Endometrium (tissue), 2 donors: ENCODE data around the gene ANKRD40.

Source experiments
- FAIRE-seq: peaks from 2 replicates; lab custom pipeline; 2012; peaks lifted over from hg19 to GRCh38; lab: Jason Lieb, UNC
- donor health status: control.
- donor health status: control.

The ANKRD40 gene

DNA sequence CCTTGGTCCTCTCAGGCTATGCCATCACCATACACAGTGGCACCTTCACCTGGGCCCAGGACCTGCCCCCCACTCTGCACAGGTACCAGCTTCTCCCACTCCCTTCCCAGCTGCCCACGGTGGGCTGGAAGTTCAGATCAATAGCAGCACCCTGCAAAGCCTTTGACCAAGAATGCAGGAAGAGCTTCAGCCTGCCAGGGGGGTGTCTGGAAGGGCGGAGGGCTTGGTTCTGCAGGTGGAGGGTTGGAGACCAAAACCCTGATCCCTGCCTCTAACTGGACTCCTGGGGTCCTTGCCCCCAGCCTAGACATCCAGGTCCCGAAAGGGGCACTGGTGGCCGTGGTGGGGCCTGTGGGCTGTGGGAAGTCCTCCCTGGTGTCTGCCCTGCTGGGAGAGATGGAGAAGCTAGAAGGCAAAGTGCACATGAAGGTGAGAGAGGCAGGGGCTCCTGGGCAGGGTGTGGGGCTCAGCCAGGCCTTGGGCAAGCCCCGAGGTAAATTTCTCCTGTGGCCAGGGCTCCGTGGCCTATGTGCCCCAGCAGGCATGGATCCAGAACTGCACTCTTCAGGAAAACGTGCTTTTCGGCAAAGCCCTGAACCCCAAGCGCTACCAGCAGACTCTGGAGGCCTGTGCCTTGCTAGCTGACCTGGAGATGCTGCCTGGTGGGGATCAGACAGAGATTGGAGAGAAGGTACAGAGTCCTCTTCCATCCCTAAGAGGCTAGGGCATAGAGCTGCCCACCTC, 38.7 kb downstream of the ANKRD40 start:
- FAIRE-seq, result no peak

DNA sequence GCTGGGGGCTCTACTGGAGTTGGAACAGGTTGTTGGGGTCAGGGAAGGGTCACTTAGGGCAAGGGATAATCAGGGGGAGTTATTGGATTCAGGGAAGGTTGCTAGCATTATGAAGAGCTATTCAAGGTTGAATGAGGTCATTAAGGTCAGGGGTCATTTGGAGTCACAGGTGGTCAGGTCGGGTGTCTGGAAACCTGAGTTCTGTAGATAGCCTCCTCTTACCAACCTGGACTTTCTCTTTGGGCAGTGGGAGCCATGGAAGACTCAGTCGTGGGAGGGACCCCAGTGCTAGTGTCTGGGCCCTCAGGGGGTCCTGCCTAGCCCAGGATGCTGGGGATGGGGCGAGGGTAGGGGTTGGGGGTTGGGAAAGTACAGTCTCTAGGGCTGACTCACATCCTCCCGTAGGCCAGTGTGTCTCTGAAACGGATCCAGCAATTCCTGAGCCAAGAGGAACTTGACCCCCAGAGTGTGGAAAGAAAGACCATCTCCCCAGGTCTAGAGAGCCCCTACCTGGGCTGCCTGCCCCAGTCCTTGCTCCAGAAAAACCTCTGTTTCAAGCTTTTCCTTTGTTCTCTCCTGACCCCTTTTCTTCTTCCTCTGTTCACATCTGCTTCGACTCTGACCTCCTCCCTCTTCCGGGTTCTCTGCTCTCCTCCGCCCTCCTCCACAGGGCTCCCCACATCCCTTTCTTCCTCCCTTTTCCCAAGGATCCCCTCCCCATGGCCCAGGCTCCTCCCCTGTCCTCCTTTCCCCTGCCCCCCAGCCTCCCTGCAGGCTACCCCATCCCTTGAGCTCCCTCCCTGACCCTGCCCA, 39.5 kb downstream of the ANKRD40 start:
- no peak for FAIRE-seq

DNA sequence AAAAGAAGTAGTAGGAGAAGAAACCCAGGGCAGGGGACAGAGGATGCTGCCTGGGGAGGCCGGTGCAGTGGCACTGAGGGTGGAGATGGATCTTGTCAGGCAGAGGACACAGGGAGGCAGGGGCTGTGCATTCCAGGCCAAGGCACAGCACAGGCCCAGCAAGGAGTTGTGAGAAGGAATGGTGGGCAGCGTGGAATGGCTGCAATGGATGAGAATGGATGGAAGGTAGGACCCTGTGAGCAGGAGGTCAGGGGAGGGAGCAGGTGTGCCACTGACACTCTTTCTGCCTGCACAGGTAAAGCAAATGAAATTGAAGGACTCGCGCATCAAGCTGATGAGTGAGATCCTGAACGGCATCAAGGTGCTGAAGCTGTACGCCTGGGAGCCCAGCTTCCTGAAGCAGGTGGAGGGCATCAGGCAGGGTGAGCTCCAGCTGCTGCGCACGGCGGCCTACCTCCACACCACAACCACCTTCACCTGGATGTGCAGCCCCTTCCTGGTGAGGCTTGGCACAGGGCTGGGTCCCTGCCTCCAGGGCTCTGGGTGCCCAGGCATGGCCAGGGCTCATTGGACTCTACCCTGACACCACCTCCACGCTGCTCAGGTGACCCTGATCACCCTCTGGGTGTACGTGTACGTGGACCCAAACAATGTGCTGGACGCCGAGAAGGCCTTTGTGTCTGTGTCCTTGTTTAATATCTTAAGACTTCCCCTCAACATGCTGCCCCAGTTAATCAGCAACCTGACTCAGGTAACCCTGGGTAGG, 40.3 kb downstream of the ANKRD40 start:
- no peak for FAIRE-seq

DNA sequence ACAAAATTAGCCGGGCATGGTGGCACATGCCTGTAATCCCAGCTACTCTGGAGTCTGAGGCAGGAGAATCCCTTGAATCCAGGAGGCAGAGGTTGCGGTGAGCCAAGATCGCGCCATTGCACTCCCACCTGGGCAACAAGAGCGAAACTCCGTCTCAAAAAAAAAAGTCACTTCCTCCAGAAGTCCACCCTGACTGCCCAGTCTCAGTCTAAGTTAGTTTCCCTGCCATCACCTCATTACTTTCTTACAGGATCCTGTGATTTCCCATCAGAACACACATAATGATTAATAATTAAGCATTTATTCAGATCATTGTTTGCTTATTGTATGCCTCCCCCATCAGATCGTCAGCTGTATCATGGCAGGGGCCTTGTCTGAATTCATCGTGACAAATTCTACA, 41.4 kb downstream of the ANKRD40 start:
- FAIRE-seq, result no peak

DNA sequence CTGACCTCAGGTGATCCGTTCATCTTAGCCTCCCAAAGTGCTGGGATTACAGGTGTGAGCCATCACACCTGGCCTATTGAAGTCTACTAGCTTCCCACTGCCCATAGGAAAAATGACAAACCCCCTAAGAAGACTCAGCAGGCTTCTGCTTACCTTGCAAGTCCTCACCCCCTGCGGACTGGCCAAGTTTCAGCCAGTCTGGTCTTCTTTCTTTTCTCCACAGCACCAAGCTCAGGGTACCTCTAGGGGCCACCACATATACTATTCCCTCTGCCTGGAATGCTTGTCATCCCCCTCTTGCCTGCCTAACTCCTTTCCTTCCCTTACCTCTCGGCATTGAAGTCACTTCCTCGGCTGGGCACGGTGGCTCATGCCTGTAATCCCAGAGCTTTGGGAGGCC, 41.9 kb downstream of the ANKRD40 start:
- no peak for FAIRE-seq

DNA sequence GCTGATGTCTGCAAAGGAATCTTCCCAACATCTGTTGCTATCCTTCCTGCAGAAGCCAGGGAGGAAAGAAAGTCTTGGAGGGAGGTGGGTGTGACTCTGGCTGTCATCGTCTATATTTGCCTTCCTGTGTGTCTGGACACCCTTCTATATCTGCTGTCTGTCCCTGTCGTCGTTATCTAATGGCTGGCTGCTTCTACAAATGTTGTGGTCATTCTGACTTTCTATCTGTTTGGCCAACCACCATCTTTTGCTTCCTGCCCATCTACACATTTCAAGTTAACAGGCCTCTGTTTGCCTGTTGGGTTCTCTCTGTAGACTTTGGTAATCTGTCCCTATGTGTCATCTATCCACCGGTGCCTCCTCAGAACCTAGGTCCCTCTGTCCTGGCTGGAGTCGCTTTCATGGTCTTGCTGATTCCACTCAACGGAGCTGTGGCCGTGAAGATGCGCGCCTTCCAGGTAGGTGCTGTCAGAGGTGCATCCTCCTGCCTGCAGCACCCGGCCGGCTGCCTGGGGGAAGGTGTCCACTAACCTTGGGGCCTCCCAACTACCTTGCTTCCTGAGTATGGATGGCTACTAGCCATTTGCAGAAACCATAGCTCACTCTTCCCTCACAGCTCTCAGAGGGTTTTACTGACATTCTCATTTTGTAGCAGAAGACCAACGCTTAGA, 42.8 kb downstream of the ANKRD40 start:
- FAIRE-seq, result no peak

DNA sequence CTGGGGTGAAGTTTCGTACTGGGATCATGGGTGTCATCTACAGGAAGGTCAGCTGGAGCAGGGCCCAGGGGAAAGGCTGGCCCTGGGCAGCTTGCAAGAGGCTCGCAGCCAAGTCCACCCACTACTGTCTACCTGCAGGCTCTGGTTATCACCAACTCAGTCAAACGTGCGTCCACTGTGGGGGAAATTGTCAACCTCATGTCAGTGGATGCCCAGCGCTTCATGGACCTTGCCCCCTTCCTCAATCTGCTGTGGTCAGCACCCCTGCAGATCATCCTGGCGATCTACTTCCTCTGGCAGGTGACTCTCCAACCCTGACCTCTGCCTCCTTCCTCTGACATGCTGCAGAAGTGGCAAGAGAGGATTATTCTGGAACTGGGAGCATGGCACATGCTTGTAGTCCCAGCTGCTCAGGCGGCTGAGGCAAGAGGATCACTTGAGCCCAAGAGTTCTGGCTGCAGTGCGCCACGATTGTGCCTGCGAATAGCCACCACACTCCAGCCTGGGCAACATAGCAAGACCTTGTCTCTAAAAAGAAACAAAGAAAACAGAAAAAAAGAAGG, 43.8 kb downstream of the ANKRD40 start:
- FAIRE-seq, result no peak

DNA sequence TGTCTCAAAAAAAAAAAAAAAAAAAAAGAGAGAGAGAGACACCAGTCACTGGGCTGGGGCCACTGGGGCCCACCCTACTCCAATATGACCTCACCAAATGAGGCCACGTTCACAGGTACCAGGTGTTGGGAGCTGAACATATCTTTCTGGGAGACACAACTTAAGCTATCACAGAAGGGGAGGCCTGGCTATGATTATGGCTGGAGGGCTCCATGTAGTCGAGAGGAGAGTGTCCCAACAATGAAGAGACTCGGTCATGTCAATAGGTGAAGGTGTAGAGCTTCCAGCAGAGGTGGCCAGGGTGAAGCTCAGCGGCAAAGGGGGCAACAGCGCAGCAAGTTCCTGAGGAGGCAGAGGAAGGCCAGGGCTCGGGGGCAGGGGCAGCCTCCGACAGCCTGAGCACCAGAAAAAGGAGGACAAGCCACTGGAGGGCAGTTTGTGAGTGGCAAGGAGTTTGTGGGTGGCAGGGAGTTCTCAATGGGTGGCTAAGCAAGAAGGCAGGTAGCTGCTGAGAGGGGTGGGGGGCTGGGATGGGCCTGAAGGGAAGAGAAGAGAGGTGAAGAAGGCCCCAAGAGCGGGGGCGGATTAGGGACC, 45.0 kb downstream of the ANKRD40 start:
- no peak for FAIRE-seq

DNA sequence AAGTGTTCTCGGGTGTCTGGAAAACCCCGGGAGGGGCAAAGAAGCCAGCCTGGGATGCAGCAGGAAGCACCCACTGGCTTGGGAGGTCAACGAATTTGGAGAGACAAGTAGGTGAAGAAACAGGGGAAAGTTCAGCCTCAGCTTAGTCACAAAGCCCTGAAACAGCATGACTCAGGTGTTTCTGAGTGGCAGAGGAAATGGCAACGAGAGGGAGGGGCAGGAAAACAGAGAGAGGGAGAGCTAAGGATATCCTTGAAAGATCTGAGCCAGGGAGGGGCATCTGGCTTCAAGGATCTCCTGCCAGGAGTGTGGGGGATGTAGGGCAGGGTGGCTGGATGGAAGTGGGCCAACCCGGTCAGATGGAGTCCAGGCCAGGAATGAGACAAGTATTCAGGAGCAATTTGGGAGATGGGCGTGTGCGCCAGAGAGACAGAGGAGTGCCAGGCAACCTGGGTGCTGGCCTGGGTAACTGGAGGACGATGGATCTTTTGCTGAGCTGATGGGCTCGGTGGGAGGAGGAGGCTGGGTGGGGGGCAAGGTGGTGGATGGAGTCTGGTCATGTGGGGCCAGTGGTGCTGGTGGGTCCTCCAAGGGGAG, 45.8 kb downstream of the ANKRD40 start:
- FAIRE-seq, result no peak

DNA sequence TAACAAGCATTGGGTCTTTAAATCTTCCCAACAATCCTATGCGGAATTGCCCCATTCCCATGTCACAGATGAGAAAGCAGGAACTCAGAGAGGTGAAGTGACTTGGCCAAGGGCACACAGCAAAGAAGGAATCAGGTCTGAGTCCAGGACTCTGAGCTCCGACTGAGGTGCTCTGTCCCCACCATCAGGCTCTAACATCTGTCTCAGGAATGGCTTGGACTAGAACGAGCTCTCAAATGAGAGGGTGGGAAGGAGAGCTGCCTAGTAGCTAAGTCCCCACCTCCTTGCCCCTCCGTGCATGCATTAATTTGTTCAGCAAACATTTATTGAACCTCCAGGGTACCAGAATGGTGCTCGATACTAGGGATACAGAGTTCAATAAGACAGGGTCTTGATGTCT, 46.4 kb downstream of the ANKRD40 start:
- no peak for FAIRE-seq

DNA sequence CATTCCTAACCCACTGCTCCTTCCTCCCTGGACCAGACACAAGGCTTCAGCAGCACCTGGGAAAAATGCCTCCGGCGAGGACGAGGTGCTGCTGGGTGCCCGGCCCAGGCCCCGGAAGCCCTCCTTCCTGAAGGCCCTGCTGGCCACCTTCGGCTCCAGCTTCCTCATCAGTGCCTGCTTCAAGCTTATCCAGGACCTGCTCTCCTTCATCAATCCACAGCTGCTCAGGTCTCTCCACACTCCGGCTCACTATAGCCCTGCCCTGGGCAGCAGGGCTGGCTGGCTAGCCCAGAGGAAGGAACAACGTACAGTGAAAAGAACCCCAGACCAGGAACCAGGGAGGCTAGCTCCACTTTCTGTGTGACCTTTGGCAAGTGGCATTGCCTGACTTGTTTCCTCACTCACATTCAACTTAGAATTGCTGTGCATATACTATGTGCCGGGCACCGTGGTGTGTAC, 46.8 kb downstream of the ANKRD40 start:
- FAIRE-seq, result no peak

DNA sequence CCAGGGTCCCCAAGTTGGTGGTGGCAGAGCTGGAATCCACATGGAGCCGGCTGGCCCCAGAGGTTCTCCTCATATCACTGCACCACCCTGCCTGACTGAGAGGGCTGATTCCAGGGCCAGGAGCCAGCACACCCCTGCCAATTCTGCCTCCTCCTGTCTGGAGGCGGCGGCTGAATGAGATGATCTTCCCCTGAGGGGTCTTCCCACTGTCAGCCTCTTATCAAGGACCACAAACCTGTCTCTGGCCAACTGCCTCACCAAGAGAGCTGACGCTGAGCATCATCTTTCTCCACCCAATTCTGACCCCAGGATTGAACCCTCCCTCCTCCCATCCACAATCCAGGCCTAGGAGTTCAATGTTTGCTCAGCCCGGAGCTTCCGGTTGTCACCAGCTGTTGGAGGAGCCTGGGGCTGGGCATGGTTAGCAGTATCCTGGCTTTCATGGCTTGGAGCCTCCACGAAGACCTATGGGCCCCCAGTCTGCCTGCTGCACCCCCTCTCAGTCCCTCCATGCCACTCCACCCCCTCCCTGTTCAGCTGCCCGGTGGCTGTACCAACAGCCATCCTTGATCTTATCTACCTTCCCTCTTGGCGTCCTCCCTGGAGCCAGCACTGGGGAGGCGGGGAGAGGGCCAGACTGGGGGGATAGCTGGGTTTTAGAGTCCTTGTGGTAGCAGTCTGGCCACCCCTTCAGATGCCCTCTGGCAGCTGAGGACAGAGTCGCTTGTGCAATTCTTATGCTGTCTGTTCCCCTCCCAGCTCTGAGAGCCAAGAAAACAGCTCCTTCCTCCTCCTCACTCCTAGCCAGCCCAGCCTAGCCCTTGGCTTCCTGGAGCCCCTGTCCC, 47.5 kb downstream of the ANKRD40 start:
- no peak for FAIRE-seq

DNA sequence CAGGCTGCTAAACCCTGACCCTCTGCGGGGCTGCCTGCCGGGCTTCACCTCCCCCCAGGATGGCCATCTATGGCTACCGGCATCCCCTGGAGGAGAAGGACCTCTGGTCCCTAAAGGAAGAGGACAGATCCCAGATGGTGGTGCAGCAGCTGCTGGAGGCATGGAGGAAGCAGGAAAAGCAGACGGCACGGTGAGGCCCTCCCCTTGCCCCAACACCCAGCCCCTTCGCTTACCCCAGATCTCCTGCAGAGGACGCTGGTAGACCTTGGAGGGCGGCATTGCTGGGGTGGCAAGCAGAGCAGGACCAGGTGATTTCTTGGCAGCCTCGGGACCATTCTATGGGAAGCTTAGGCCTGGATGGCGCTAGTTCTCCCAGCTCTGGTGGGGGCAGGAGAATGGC, 48.5 kb downstream of the ANKRD40 start:
- no peak for FAIRE-seq

DNA sequence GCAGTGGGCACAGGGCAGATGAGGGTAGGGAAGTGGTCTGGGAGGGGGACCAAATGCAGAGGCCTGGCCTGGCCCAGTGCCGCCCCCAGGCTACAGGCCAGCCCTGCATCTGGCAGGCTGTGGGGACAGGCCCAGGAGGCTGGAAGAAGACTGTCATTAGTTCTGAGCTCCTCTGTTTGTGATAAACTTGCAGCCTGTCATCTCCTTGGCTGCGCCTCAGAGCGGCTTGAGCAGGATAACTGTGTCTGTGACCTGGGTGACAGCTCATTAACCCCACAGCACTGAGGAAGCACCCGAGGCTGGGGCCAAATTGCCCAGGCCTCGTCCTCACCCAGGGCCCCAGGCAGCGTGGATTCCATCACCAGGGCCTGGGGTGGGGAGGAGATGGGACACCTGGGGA, 49.1 kb downstream of the ANKRD40 start:
- no peak for FAIRE-seq

DNA sequence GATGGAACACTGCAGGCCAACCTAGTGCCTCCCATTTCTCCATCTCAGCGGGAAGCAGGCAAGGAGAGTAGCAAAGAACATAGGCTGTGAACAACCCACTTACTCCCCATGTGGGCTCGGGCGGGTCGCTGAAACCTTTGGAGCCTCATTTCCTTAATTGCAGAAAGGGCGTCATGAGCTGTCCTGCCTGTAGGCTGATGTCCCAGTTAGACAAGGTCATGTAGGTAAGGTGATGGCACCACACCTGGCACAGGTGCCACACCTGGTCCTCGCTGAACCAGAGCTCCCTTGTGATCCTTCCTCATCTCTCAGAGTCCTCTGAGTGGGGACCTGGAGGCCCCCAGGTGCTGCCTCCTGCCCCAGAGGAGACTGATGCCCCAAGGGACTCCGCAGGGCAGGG, 50.1 kb downstream of the ANKRD40 start:
- no peak for FAIRE-seq

DNA sequence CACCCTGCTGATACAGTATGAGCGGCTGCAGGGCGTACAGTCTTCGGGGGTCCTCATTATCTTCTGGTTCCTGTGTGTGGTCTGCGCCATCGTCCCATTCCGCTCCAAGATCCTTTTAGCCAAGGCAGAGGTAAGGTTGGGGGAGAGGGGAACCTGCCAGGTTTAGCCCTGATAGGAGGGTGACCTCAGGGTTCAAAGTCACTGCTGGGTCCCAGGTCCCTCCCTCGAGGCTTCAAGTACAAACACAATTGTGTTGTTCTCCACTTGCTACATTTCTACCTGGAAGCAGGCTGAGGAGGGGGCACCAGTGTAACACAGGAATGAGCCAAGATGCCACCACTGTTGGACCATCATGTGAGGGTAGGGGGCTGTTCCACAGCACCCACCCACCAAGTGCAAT, 50.7 kb downstream of the ANKRD40 start:
- FAIRE-seq, result no peak

DNA sequence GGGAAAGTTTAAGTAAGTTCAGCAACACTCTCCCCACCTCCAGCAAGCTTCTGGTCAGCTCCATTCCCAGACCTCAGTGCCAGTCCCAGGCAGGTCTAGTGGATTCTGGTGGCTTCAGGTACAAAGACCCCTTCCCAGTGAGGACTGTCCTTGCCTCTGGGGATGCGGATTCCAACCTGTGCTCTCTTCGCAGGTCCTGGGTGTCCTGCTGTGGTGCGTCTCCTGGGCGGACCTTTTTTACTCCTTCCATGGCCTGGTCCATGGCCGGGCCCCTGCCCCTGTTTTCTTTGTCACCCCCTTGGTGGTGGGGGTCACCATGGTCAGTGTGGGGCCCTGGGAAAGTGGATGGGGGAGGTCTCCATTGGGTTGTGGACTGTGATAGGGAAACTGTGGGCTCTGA, 51.2 kb downstream of the ANKRD40 start:
- FAIRE-seq, result no peak

DNA sequence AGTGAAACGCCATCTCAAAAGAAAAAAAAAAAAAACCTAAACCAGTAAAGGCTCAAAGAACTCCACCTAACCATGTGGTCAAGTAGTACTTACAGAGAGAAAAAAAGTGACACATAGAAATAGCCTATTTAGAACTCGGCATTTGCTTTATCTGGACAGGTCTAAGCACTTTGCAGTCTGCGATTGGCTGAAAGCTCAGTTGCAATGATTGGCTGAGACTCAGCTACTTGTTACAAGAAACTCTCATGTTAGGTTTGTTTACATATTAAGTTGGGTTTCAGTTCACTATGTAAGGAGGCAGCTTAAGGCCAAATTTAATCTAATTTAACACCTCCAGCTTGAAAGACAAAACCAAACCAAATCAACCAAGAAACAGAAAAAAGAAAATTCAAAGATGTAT, 54.0 kb downstream of the ANKRD40 start:
- FAIRE-seq, result no peak

DNA sequence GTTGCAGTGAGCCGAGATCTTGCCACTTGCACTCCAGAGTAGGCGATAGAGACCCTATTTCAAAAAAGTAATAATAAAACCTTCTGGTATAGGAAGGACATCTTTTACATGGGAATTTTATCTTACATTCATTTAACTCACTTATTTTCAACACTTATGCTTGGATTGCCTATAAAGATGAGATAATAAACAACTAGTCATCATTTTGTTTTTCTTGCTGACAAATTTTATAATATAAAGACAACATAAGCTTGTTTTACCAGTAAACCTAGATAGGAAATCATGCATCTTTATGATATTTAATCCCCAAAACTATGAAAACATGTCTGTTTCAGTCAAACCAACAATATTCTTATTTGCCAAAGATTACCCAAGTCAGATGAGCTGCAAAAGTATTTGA, 56.1 kb downstream of the ANKRD40 start:
- FAIRE-seq, result no peak
